ENCODE results near the gene RBM42. TPM values are rescaled to one million over a fixed set of nuclear protein-coding genes. Genes with fewer than 3 reads are reported as not detected.

Gene RBM42
- total and polyA plus RNA-seq, 2 experiments from 2014 or later, result 74.7 to 82.5 TPM

- Histone ChIP-seq H3K27me3 (replicated peaks; ENCODE audit: insufficient read depth) (peaks cover 14% of the 10 kb centered on the region), H3K4me1 (ENCODE audit: insufficient read depth) (no peaks in the 10 kb centered on the region), H3K27ac (no peak overlapping the region), H3F3A (ENCODE audit: insufficient read depth) (no peaks in the 10 kb centered on the region), H2AFZ (no peak overlapping the region), H3K79me2 (ENCODE audit: insufficient read depth) (no peaks in the 10 kb centered on the region), H3K9ac (no peak overlapping the region), H3K9me2 (ENCODE audit: insufficient read depth) (no peaks in the 10 kb centered on the region), H3K9me3 (ENCODE audit: low read depth) (no peaks in the 10 kb centered on the region), H3K4me3 (no peak overlapping the region), H3K4me2 (ENCODE audit: unreplicated experiment) (no peak overlapping the region), H4K20me1 (ENCODE audit: insufficient read depth) (no peaks in the 10 kb centered on the region), H3K36me3 (ENCODE audit: low read depth) (no peaks in the 10 kb centered on the region)
- DNase-seq, result no peak
- TF ChIP-seq EZH2phosphoT487 (IDR thresholded peaks at IDR 0.05; ENCODE audit: insufficient read depth, low read depth) (no peak), EZH2 (IDR thresholded peaks at IDR 0.05; ENCODE audit: insufficient read depth, poor library complexity, severe bottlenecking) (no peak)
- WGBS, 2 experiments (ENCODE audit: low coverage in 1 of 2, low lambda C conversion rate in 2 of 2, missing lambda C conversion rate in 2 of 2), result 41 to 53% methylated on average over 6 of the region's 6 CpGs
- in situ Hi-C loops (cut with MboI), result no loop called here
Observed at GRCh38 chr19:35669566-35669965, 40.7 kb downstream of the RBM42 start.

GRCh38 chr19:35669974-35670373 lies 41.1 kb downstream of the RBM42 start:
- Histone ChIP-seq H3K4me2 (ENCODE audit: unreplicated experiment) (no peak overlapping the region), H3K4me3 (no peak overlapping the region), H3K36me3 (ENCODE audit: low read depth) (no peaks in the 10 kb centered on the region), H3K9me2 (ENCODE audit: insufficient read depth) (no peaks in the 10 kb centered on the region), H3F3A (ENCODE audit: insufficient read depth) (no peaks in the 10 kb centered on the region), H3K9me3 (ENCODE audit: low read depth) (no peaks in the 10 kb centered on the region), H2AFZ (no peak overlapping the region), H3K27me3 (replicated peaks; ENCODE audit: insufficient read depth) (peaks cover 14% of the 10 kb centered on the region), H3K79me2 (ENCODE audit: insufficient read depth) (no peaks in the 10 kb centered on the region), H3K27ac (no peak overlapping the region), H3K4me1 (ENCODE audit: insufficient read depth) (no peaks in the 10 kb centered on the region), H3K9ac (no peak overlapping the region), H4K20me1 (ENCODE audit: insufficient read depth) (no peaks in the 10 kb centered on the region)
- DNase-seq, result no peak
- TF ChIP-seq EZH2 (IDR thresholded peaks at IDR 0.05; ENCODE audit: insufficient read depth, poor library complexity, severe bottlenecking), result no peak
- in situ Hi-C loops (cut with MboI), result no loop called here
- WGBS, 2 experiments (ENCODE audit: low coverage in 1 of 2, low lambda C conversion rate in 2 of 2, missing lambda C conversion rate in 2 of 2), result 16 to 27% methylated on average over 4 of the region's 4 CpGs

GRCh38 chr19:35670686-35671085 lies 41.9 kb downstream of the RBM42 start:
- Histone ChIP-seq H3K27me3 (replicated peaks; ENCODE audit: insufficient read depth) (peaks cover 14% of the 10 kb centered on the region), H3K79me2 (ENCODE audit: insufficient read depth) (no peaks in the 10 kb centered on the region), H3K36me3 (ENCODE audit: low read depth) (no peaks in the 10 kb centered on the region), H3F3A (ENCODE audit: insufficient read depth) (no peaks in the 10 kb centered on the region), H2AFZ (no peak overlapping the region), H3K27ac (no peak overlapping the region), H3K9me2 (ENCODE audit: insufficient read depth) (no peaks in the 10 kb centered on the region), H3K9me3 (ENCODE audit: low read depth) (no peaks in the 10 kb centered on the region), H3K4me3 (no peak overlapping the region), H3K4me1 (ENCODE audit: insufficient read depth) (no peaks in the 10 kb centered on the region), H3K4me2 (ENCODE audit: unreplicated experiment) (no peak overlapping the region), H3K9ac (no peak overlapping the region), H4K20me1 (ENCODE audit: insufficient read depth) (no peaks in the 10 kb centered on the region)
- in situ Hi-C loops (cut with MboI), result no loop called here
- TF ChIP-seq EZH2 (IDR thresholded peaks at IDR 0.05; ENCODE audit: insufficient read depth, poor library complexity, severe bottlenecking) (no peak), EZH2phosphoT487 (IDR thresholded peaks at IDR 0.05; ENCODE audit: insufficient read depth, low read depth) (no peak)
- DNase-seq, result no peak
- 55 to 86% methylated on average over 1 of the region's 1 CpG for WGBS, 2 experiments (ENCODE audit: low coverage in 1 of 2, low lambda C conversion rate in 2 of 2, missing lambda C conversion rate in 2 of 2)

- in situ Hi-C loops (cut with MboI), result no loop called here
- H4K20me1 ChIP-seq (ENCODE audit: insufficient read depth), result no peaks in the 10 kb centered on the region
- no peak for DNase-seq
- H3K36me3 ChIP-seq (ENCODE audit: low read depth), result no peaks in the 10 kb centered on the region
- WGBS, 2 experiments (ENCODE audit: low coverage in 1 of 2, low lambda C conversion rate in 2 of 2, missing lambda C conversion rate in 2 of 2), result 22 to 27% methylated on average over 3 of the region's 3 CpGs
- TF ChIP-seq EZH2phosphoT487 (IDR thresholded peaks at IDR 0.05; ENCODE audit: insufficient read depth, low read depth) (no peak), EZH2 (IDR thresholded peaks at IDR 0.05; ENCODE audit: insufficient read depth, poor library complexity, severe bottlenecking) (no peak)
- no peaks in the 10 kb centered on the region for H3K9me2 ChIP-seq (ENCODE audit: insufficient read depth)
- no peaks in the 10 kb centered on the region for H3K9me3 ChIP-seq (ENCODE audit: low read depth)
- no peak overlapping the region for H3K27ac ChIP-seq
- H3K79me2 ChIP-seq (ENCODE audit: insufficient read depth), result no peaks in the 10 kb centered on the region
- no peak overlapping the region for H2AFZ ChIP-seq
- H3F3A ChIP-seq (ENCODE audit: insufficient read depth), result no peaks in the 10 kb centered on the region
- H3K4me2 ChIP-seq (ENCODE audit: unreplicated experiment), result no peak overlapping the region
- H3K9ac ChIP-seq, result no peak overlapping the region
- no peaks in the 10 kb centered on the region for H3K4me1 ChIP-seq (ENCODE audit: insufficient read depth)
- peaks cover 14% of the 10 kb centered on the region for H3K27me3 ChIP-seq (replicated peaks; ENCODE audit: insufficient read depth)
- no peak overlapping the region for H3K4me3 ChIP-seq
Observed at GRCh38 chr19:35671818-35672217, 43.0 kb downstream of the RBM42 start.
